Activated CD4-positive, alpha-beta T cell treated with anti-CD3 and anti-CD28 coated beads, Interleukin-2, amount 10 ng/mL, durations not matched to agents 24 days and 14 days (primary cell): ENCODE results near the gene OR8B3. TPM values are rescaled to one million over a fixed set of nuclear protein-coding genes. Genes with fewer than 3 reads are reported as not detected.
A peak's percentile ranks its signal among the peaks of the same experiment; 100 is the strongest.
"Not testable (repeated sequence)": the region's sequence is repeated elsewhere in the genome, so short reads cannot be mapped to it uniquely, and the experiment has no call there.

Source experiments
- DNase-seq: peaks from one replicate; pipeline ENCODE4 v3.0.0; 2022
- H3K27ac Mint-ChIP-seq: one replicate; pipeline ENCODE4 v1.8.0; 2022; ENCODE audit warnings: mild to moderate bottlenecking, mixed read lengths
- H3K27me3 Mint-ChIP-seq: one replicate; pipeline ENCODE4 v1.8.0; 2022; ENCODE audit warnings: mixed read lengths
- H3K36me3 Mint-ChIP-seq: one replicate; pipeline ENCODE4 v1.8.0; 2022; ENCODE audit warnings: low read depth, mild to moderate bottlenecking, mixed read lengths
- H3K4me1 Mint-ChIP-seq: one replicate; pipeline ENCODE4 v1.8.0; 2021; ENCODE audit warnings: mixed read lengths
- H3K4me3 Mint-ChIP-seq: one replicate; pipeline ENCODE4 v1.8.0; 2022; ENCODE audit warnings: mild to moderate bottlenecking, moderate library complexity, mixed read lengths
- H3K9me3 Mint-ChIP-seq: one replicate; pipeline ENCODE4 v1.8.0; 2021; ENCODE audit warnings: mixed read lengths
- intact Hi-C: fragments of 100-400 bp; cut with micrococcal nuclease; formaldehyde crosslinking; loops from one replicate; pipeline ENCODE4 v1.15.1; 2023
- total RNA-seq: library from RNA; stranded (reverse); gene quantifications from 2 replicates; pipeline ENCODE4 v1.2.3, GENCODE V29; 2022

Gene OR8B3
- total RNA-seq, 1 donor from 2014 or later, result not detected

DNA sequence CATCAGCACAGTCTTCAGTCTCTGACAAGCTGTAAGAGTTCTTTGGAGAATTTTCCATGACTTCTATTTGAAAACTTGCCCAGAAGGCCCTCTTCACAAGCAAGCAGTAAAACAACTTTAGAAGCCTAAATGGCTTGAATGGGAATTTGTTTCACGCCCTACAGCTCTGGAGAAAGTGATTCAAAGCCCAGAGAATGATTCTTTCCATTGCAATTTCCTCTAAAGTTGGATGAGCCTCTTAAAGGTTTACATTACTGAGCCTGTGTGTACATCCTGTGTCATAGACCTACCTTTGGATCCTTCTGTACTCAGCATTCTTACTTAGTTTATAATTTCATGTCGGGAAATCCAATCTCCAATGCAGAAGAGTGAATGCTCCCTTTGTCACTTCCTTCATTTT lies 6.8 kb upstream of the OR8B3 start:
- H3K27me3 Mint-ChIP-seq, result peaks cover 4% of the 10 kb centered on the region
- no peak overlapping the region for H3K4me3 Mint-ChIP-seq
- no peak for DNase-seq
- no peaks in the 10 kb centered on the region for H3K9me3 Mint-ChIP-seq
- intact Hi-C loops, result no loop called here
- no peak overlapping the region for H3K27ac Mint-ChIP-seq
- no peaks in the 10 kb centered on the region for H3K36me3 Mint-ChIP-seq
- H3K4me1 Mint-ChIP-seq, result peaks cover 2% of the 10 kb centered on the region

DNA sequence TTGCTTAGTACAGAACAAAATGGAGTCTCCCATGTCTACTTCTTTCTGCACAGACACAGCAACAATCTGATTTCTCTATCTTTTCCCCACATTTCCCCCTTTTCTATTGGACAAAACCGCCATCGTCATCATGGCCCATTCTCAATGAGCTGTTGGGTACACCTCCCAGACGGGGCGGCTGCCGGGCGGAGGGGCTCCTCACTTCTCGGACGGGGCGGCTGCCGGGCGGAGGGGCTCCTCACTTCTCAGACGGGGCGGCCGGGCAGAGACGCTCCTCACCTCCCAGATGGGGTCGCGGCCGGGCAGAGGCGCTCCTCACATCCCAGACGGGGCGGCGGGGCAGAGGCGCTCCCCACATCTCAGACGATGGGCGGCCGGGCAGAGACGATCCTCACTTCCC lies 4.4 kb upstream of the OR8B3 start:
- H3K4me3 Mint-ChIP-seq, H3K9me3 Mint-ChIP-seq, DNase-seq, H3K27me3 Mint-ChIP-seq, H3K36me3 Mint-ChIP-seq, H3K27ac Mint-ChIP-seq, H3K4me1 Mint-ChIP-seq: not testable (repeated sequence)
- intact Hi-C loops, result loop anchor here (2.0 kb wide), 1 partner anchor 184 kb away; no protein-coding TSS in a partner anchor

DNA sequence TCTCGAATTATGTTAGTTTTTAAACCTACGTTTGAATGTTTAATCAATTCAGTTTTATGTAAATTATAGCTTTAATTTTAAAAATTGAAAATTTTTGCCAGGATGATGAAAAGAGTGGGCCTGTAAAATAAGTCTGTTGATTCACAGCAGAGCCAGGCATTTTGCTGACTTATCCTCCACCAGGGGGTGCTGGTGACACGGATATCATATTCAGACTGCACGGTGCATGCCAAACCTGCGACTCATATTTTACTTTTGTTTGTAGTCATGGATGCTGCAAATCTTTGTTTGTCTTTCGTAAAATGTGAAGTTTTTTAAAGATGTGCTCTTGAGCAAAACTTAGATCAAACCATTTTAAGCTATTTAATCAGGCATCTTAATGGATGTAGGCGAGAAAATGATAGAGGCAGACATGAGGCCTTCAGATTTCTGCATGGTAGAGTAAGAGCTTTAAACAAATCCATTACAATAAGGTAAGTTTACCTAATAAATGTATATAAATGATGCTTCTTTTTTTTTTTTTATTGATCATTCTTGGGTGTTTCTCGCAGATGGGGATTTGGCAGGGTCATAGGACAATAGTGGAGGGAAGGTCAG lies 3.6 kb upstream of the OR8B3 start:
- H3K27ac Mint-ChIP-seq, result no peak overlapping the region
- peaks cover 2% of the 10 kb centered on the region for H3K4me1 Mint-ChIP-seq
- no peaks in the 10 kb centered on the region for H3K27me3 Mint-ChIP-seq
- intact Hi-C loops, result loop anchor here (2.0 kb wide), 1 partner anchor 184 kb away; no protein-coding TSS in a partner anchor
- H3K36me3 Mint-ChIP-seq, result no peaks in the 10 kb centered on the region
- peak; percentile 86 for DNase-seq
- H3K9me3 Mint-ChIP-seq, result no peaks in the 10 kb centered on the region
- no peak overlapping the region for H3K4me3 Mint-ChIP-seq

DNA sequence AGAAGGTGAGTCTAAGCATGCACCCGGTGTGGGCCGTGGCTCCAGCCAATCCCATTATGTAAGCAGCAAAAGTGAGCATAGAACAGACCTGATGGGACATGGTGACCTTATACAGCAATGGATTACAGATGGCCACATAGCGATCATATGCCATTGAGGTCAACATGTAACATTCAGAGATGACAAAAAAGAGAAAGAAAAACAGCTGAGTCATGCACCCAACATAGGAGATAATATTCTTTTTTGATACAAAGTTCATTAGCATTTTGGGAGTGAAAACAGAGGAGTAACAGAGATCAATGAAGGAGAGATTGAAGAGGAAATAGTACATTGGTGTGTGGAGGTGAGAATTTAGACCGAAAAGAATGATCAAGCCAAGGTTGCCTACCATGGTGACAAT lies 2.0 kb downstream of the OR8B3 start:
- H3K27me3 Mint-ChIP-seq, DNase-seq, H3K36me3 Mint-ChIP-seq, H3K4me1 Mint-ChIP-seq, intact Hi-C loops, H3K27ac Mint-ChIP-seq, H3K9me3 Mint-ChIP-seq, H3K4me3 Mint-ChIP-seq: not testable (repeated sequence)

DNA sequence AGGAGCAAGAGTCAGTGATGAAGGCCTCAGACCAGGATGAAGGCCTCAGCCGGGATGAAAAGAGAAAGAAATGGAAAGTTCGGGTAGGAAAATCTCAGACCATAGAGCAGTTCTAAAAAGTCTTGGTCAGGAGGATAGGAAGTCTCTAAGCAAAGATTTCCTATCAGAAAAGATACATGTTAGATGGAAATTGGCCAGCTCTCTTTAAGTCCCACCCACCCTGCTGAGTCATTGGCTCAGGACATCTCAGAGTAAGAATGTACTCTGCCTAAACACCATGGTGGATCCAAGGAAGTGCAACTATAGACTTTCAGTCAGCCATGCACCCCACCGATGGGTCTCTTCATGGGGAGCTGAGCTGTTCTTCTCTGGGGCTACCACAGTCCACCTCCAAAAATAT lies 4.4 kb downstream of the OR8B3 start:
- Mint-ChIP-seq H3K9me3 (no peaks in the 10 kb centered on the region), H3K27ac (no peak overlapping the region), H3K4me1 (no peaks in the 10 kb centered on the region), H3K4me3 (no peak overlapping the region), H3K27me3 (no peaks in the 10 kb centered on the region), H3K36me3 (no peaks in the 10 kb centered on the region)
- intact Hi-C loops, result no loop called here
- DNase-seq, result no peak

DNA sequence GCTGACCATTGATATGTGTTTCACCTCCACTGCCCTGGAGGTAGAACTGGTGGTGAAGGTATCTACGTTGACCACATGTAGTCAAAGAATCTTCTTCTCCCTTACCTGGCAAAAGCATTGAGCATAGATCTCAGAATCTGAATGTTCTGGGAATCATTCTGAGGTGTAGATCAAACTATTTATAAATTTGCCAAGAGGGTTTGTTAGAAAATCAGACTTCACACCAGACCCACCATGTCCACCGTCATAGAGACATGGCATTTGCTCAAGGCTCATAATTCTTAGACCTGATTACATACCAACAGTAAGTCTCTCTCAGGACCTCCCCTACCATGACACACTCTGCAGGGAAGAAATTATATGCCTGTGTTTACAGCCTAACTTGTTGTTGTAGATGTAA lies 14.4 kb downstream of the OR8B3 start, which contains the start of gene OR8B2:
Gene OR8B2 (minus strand): TSS at position 101 of the 400 bp plus-strand sequence. CDS start 1,156 bp downstream, outside the sequence.
- Mint-ChIP-seq H3K36me3 (no peaks in the 10 kb centered on the region), H3K27me3 (no peaks in the 10 kb centered on the region), H3K4me3 (no peak within 1 kb of the TSS), H3K4me1 (no peaks in the 10 kb centered on the region), H3K27ac (no peak within 1 kb of the TSS), H3K9me3 (no peaks in the 10 kb centered on the region)
- intact Hi-C loops, result no loop called here
- DNase-seq, result no peak

DNA sequence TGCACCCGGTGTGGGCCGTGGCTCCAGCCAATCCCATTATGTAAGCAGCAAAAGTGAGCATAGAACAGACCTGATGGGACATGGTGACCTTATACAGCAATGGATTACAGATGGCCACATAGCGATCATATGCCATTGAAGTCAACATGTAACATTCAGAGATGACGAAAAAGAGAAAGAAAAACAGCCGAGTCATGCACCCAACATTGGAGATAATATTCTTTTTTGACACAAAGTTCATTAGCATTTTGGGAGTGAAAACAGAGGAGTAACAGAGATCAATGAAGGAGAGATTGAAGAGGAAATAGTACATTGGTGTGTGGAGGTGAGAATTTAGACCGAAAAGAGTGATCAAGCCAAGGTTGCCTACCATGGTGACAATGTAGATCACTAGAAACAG lies 16.0 kb downstream of the OR8B3 start:
- intact Hi-C loops, H3K4me1 Mint-ChIP-seq, H3K27ac Mint-ChIP-seq, DNase-seq, H3K9me3 Mint-ChIP-seq, H3K4me3 Mint-ChIP-seq, H3K27me3 Mint-ChIP-seq, H3K36me3 Mint-ChIP-seq: not testable (repeated sequence)

DNA sequence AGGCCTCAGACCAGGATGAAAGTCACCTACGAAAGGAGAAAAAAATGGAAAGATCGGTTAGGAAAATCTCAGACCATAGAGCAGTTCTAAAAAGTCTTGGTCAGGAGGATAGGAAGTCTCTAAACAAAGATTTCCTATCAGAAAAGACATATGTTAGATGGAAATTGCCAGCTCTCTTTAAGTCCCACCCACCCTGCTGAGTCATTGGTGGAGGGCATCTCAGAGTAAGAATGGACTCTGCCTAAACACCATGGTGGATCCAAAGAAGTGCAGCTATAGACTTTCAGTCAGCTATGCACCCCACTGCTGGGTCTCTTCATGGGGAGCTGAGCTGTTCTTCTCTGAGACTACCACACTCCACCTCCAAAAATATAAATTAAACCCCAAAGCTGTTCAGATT lies 18.2 kb downstream of the OR8B3 start:
- no peaks in the 10 kb centered on the region for H3K27me3 Mint-ChIP-seq
- H3K36me3 Mint-ChIP-seq, result no peaks in the 10 kb centered on the region
- intact Hi-C loops, result no loop called here
- H3K4me3 Mint-ChIP-seq, result no peak overlapping the region
- no peaks in the 10 kb centered on the region for H3K4me1 Mint-ChIP-seq
- no peak for DNase-seq
- no peak overlapping the region for H3K27ac Mint-ChIP-seq
- H3K9me3 Mint-ChIP-seq, result no peaks in the 10 kb centered on the region

DNA sequence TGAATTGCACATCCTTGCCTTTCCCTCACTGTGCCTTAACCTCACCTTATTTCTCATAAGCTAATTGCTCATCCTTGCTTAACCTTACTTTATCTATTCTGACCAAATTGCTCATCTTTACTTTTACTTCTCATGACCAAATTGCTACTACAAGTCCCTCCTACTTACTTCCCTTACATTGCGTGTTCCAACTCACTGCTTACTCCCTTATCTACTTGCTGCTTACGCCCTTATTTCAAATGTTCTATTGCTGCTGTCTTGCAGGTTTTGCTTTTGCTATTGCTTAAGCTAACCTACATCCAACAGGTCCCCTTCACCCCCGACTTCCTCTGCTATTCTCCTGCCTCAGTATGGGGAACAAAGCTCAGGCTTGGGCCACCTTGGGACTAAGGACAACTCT lies 22.5 kb downstream of the OR8B3 start:
- Mint-ChIP-seq H3K4me1 (no peaks in the 10 kb centered on the region), H3K27ac (no peak overlapping the region)

DNA sequence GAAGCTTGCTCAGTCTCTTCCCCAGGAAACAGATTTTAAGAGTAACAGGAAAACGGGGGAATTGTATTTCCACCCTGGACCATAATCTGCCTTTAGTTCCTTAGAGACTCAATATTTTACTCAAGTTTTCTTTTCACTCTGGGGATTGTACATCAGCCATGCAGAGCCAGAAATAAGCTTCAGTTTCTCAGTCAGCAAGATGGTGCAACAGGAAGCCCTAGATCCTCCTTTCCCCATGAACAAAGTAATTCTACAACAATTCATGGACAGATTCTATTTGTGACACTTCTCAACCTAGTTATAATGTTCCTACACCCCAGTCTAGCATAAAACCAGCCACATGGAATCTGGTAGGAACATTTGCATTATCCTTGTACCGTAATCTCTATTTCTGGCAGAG lies 39.3 kb downstream of the OR8B3 start:
- no peaks in the 10 kb centered on the region for H3K36me3 Mint-ChIP-seq
- H3K27me3 Mint-ChIP-seq, result no peaks in the 10 kb centered on the region
- no peaks in the 10 kb centered on the region for H3K4me1 Mint-ChIP-seq
- intact Hi-C loops, result no loop called here
- no peak overlapping the region for H3K27ac Mint-ChIP-seq
- no peak overlapping the region for H3K4me3 Mint-ChIP-seq
- DNase-seq, result no peak
- no peaks in the 10 kb centered on the region for H3K9me3 Mint-ChIP-seq

More for the DNA sequence above, 22.5 kb downstream of the OR8B3 start:
- H3K36me3 Mint-ChIP-seq, result no peaks in the 10 kb centered on the region
- DNase-seq, result no peak
- intact Hi-C loops, result no loop called here
- H3K27me3 Mint-ChIP-seq, result no peaks in the 10 kb centered on the region
- no peaks in the 10 kb centered on the region for H3K9me3 Mint-ChIP-seq
- no peak overlapping the region for H3K4me3 Mint-ChIP-seq

DNA sequence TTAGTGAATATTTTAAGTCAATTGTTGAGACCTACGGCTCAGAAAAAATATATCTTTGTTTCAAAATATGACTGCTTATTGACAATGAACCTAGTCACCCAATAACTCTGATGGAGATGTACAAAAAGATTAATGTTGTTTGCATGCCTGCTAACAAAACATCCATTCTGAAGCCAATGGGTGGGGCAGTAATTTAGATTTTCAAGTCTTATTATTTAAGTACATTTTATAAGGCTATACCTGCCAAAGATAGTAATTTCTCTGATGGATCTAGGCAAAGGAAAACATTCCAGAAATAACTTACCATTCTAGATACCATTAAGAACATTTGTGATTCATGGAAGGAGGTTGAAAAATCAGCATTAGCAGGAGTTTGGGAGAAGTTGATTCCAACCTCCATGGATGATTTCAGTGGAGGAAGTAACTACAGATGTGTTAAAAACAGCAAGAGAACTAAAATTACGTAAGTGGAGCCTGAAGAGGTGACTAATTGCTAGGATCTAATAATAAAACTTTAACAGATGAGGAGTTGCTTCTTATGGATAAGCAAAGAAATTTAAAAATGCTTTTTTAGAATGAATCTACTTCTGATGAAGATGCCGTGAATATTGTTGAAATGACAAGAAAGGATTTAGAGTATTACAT lies 52.4 kb downstream of the OR8B3 start:
- H3K27me3 Mint-ChIP-seq, result no peaks in the 10 kb centered on the region
- no peaks in the 10 kb centered on the region for H3K36me3 Mint-ChIP-seq
- DNase-seq, result no peak
- no peaks in the 10 kb centered on the region for H3K9me3 Mint-ChIP-seq
- H3K27ac Mint-ChIP-seq, result no peak overlapping the region
- intact Hi-C loops, result no loop called here
- H3K4me3 Mint-ChIP-seq, result no peak overlapping the region
- H3K4me1 Mint-ChIP-seq, result no peaks in the 10 kb centered on the region

Other genes starting within 250 kb of the OR8B3 start
- gene OR10D3, start 215.7 kb downstream of the OR8B3 start, total RNA-seq, result not detected in 2 replicates
- not detected in 2 replicates for gene OR8G1, start 157.9 kb downstream of the OR8B3 start, total RNA-seq
- not detected in 2 replicates for gene OR8G5, start 142.6 kb downstream of the OR8B3 start, total RNA-seq
- not detected in 2 replicates for gene OR8D1, start 85.1 kb downstream of the OR8B3 start, total RNA-seq
- gene OR8D2, start 78.8 kb downstream of the OR8B3 start, total RNA-seq, result not detected in 2 replicates
- gene OR8B2, start 14.5 kb downstream of the OR8B3 start, total RNA-seq, result not detected in 2 replicates
- not detected in 2 replicates for gene OR8B4, start 25.8 kb upstream of the OR8B3 start, total RNA-seq
- not detected in 2 replicates for gene OR8B8, start 46.7 kb upstream of the OR8B3 start, total RNA-seq
- gene OR8B12, start 144.6 kb upstream of the OR8B3 start, total RNA-seq, result not detected in 2 replicates
- not detected in 2 replicates for gene OR8A1, start 171.0 kb upstream of the OR8B3 start, total RNA-seq
- gene PANX3, start 212.4 kb upstream of the OR8B3 start, total RNA-seq, result not detected in 2 replicates
- gene TBRG1, start 223.8 kb upstream of the OR8B3 start, total RNA-seq, result 31.0 and 31.6 TPM in 2 replicates